ENCODE data around the gene SDHAF2.
"Not testable (repeated sequence)": the region's sequence is repeated elsewhere in the genome, so short reads cannot be mapped to it uniquely, and the experiment has no call there.

SDHAF2 gene

GRCh38 chr11:61477126-61477525 is 47.2 kb downstream of the SDHAF2 start:
- Mint-ChIP-seq H3K9me3 (no peaks in the 10 kb centered on the region), H3K4me3 (no peak overlapping the region), H3K27ac (no peak overlapping the region), H3K27me3 (peaks cover 6% of the 10 kb centered on the region), H3K4me1 (ENCODE audit: low read depth) (peaks cover 8% of the 10 kb centered on the region), H3K36me3 (ENCODE audit: low read depth) (peaks cover 7% of the 10 kb centered on the region)
- DNase-seq = no peak

GRCh38 chr11:61477727-61478148 is 47.8 kb downstream of the SDHAF2 start:
- H3K9me3 Mint-ChIP-seq = no peaks in the 10 kb centered on the region
- no peak overlapping the region for H3K27ac Mint-ChIP-seq
- H3K4me3 Mint-ChIP-seq = no peak overlapping the region
- H3K4me1 Mint-ChIP-seq (ENCODE audit: low read depth) = peaks cover 8% of the 10 kb centered on the region
- H3K36me3 Mint-ChIP-seq (ENCODE audit: low read depth) = peaks cover 3% of the 10 kb centered on the region
- peaks cover 8% of the 10 kb centered on the region for H3K27me3 Mint-ChIP-seq
- peak; percentile 77 for DNase-seq

DNA sequence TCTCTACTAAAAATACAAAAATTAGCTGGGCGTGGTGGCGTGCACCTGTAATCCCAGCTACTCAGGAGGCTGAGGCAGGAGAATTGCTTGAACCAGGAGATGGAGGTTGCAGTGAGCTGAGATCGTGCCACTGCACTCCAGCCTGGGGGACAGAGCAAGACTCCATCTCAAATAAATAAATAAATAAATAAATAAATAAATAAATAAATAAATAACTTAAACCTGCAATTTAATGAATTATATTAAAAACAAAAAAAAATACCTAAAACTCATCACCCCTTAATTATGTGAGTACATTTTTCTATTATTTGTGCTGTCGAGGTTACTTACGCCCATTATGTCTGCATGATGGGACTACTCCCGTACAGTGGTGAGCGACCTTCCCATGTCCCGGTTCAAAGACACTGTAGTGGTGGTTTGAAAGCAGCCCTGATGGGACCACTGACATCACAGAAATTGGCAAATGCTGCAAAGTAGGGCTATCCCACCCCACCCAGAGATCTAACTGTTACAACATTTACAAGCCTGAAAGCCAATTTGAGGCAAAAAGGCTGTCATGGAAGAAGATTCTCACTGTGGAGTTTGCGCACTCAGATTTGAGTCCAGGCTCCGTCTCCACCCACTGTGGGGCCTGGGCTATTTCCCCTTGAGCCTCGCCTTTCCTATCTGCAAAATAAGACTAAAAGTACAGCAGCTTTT is 49.6 kb downstream of the SDHAF2 start:
- not testable (repeated sequence) for H3K4me3 Mint-ChIP-seq

DNA sequence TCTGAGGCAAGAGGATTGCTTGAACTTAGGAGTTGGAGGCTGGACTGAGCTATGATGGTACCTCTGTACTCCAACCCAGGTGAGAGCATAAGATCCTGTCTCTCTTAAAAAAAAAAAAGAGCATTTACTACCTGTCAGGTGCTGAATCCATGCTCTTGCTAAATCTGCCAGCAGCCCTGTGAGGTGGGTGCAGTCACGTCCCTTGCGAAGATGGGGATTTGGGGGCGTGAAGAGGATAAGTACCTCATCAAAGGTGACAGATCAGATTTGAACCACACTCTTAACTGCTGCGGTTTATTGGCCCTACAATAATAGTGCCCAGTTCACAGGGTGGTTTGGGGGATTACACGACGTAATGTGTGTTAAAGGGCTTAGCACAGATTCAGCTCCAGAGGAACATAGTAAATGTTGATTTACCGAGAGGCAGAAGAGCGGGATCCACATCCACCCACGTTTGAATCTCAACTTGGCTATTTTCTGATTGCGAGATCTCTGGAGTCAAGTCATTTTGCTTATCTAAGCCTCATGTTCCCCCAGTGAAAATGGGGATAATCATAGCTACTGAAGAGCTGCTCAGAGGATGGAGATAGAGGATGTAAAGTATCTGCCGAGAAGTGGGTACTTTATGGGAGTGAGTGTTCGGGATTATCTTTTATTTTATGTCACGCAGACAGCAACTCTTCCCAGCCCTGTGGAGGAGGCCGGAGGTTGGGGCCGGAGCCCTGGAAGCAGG is 50.5 kb downstream of the SDHAF2 start:
- Mint-ChIP-seq H3K27me3 (peaks cover 12% of the 10 kb centered on the region), H3K27ac (no peak overlapping the region), H3K36me3 (ENCODE audit: low read depth) (no peaks in the 10 kb centered on the region), H3K4me1 (ENCODE audit: low read depth) (peaks cover 2% of the 10 kb centered on the region), H3K9me3 (no peaks in the 10 kb centered on the region), H3K4me3 (no peak overlapping the region)
- DNase-seq = no peak

More for the DNA sequence above, 49.6 kb downstream of the SDHAF2 start:
- H3K4me1 Mint-ChIP-seq (ENCODE audit: low read depth); H3K27ac Mint-ChIP-seq; DNase-seq; H3K9me3 Mint-ChIP-seq; H3K36me3 Mint-ChIP-seq (ENCODE audit: low read depth): not testable (repeated sequence)
- H3K27me3 Mint-ChIP-seq = peaks cover 12% of the 10 kb centered on the region

DNA sequence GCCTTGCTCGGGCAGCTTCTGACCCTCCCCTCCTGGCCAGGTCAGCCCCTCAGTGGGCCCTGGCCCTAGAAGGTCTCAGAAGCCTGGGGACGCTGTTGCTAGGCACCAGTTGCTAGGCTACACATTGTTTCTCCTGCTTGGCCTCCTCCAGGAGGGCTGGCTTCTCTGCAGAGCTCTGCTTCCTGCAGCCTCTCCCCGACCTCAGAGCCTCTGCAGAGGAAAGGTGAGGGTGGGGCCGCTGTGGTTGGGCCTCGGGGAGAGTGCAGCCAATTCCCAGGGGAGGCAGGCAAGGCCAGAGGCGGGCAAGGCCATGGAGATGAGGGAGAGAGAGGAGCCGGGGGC is 51.0 kb downstream of the SDHAF2 start:
- no peak for DNase-seq
- Mint-ChIP-seq H3K27me3 (peaks cover 12% of the 10 kb centered on the region), H3K27ac (no peak overlapping the region), H3K4me3 (no peak overlapping the region), H3K36me3 (ENCODE audit: low read depth) (no peaks in the 10 kb centered on the region), H3K9me3 (no peaks in the 10 kb centered on the region), H3K4me1 (ENCODE audit: low read depth) (peaks cover 2% of the 10 kb centered on the region)

- no peak overlapping the region for H3K27ac Mint-ChIP-seq
- no peaks in the 10 kb centered on the region for H3K36me3 Mint-ChIP-seq (ENCODE audit: low read depth)
- no peak for DNase-seq
Measured at GRCh38 chr11:61481806-61482205, 51.9 kb downstream of the SDHAF2 start.

DNA sequence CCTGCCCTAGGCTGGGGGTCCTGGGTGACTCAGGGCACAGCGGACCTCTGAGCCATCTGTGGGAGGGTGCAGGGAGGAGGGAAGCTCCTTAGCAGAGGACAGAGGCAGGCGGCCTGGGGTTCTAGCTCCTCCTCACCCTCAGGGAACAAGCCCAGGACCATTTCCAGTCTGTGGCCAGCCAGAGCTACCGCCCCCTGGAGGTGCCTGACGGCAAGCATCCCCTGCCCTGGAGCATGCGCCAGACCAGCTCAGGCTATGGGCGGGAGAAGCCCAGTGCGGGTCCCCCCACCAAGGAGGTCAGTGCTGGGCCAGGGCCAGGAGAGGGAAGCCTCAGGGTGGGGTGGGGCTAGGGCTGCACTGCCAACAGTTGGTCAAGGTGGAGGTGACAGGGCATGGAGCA is 52.6 kb downstream of the SDHAF2 start:
- Mint-ChIP-seq H3K27me3 (peaks cover 12% of the 10 kb centered on the region), H3K36me3 (ENCODE audit: low read depth) (no peaks in the 10 kb centered on the region), H3K9me3 (no peaks in the 10 kb centered on the region), H3K27ac (no peak overlapping the region), H3K4me1 (ENCODE audit: low read depth) (peaks cover 2% of the 10 kb centered on the region), H3K4me3 (no peak overlapping the region)
- peak; percentile 47 for DNase-seq

More at GRCh38 chr11:61481806-61482205, 51.9 kb downstream of the SDHAF2 start:
- H3K9me3 Mint-ChIP-seq = no peaks in the 10 kb centered on the region
- peaks cover 12% of the 10 kb centered on the region for H3K27me3 Mint-ChIP-seq
- peaks cover 2% of the 10 kb centered on the region for H3K4me1 Mint-ChIP-seq (ENCODE audit: low read depth)
- H3K4me3 Mint-ChIP-seq = no peak overlapping the region

DNA sequence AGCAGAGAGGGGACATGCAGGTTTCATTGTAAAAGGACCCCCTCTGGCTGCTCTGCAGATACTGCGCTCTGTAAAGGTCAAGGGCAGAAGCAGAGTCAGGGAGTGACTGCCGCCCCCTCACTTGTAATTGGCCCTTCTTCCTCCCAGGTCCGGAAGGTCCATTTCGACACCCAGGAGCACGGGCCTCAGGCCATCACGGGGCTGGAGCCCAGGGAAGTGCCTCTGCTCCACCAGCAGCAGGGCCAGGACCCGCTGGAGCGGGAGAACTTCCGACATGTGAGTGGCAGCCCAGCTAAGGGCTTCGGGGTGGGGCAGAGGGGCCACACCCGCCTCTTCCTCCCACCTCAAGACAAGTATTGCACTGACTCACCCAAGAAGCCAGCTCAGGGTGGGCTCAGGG is 54.6 kb downstream of the SDHAF2 start:
- no peaks in the 10 kb centered on the region for H3K4me1 Mint-ChIP-seq (ENCODE audit: low read depth)
- no peaks in the 10 kb centered on the region for H3K9me3 Mint-ChIP-seq
- H3K27me3 Mint-ChIP-seq = peaks cover 12% of the 10 kb centered on the region
- no peak for DNase-seq
- no peak overlapping the region for H3K4me3 Mint-ChIP-seq
- H3K36me3 Mint-ChIP-seq (ENCODE audit: low read depth) = no peaks in the 10 kb centered on the region
- H3K27ac Mint-ChIP-seq = no peak overlapping the region

- no peak overlapping the region for H3K4me3 Mint-ChIP-seq
- H3K36me3 Mint-ChIP-seq (ENCODE audit: low read depth) = no peaks in the 10 kb centered on the region
- no peaks in the 10 kb centered on the region for H3K9me3 Mint-ChIP-seq
- no peaks in the 10 kb centered on the region for H3K4me1 Mint-ChIP-seq (ENCODE audit: low read depth)
- H3K27me3 Mint-ChIP-seq = peaks cover 12% of the 10 kb centered on the region
- DNase-seq = no peak
- no peak overlapping the region for H3K27ac Mint-ChIP-seq
Measured at GRCh38 chr11:61485080-61485479, 55.2 kb downstream of the SDHAF2 start.

DNA sequence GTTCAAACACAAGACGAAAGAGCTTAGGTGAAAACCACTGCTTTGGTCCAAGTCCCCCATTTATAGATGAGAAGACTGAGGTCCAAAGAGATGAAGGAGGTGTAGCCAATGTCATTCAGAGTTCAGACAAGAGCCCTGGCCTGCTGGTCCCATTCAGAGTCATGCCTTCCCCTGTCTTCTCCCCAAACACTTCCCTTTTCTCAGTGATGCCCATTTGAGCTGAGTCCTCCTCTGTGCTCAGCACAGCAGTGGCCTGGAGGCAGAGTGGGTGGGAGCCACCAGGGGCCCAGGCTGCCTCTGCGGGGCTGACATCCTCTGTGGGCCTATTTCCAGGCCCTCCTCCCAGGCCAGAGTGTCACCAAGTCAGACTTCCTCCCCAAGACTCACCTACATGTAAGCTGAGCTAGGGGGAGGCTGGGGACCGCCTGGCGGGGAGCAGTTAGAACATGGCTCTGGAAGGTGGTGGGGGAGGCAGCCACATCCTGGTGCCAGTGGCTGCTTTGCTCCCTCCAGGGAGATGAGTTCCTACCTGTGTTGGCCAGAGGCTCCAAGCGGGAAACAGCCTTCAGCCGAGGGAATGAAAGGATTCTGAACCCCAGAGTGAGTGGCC is 56.2 kb downstream of the SDHAF2 start:
- Mint-ChIP-seq H3K9me3 (no peaks in the 10 kb centered on the region), H3K36me3 (ENCODE audit: low read depth) (no peaks in the 10 kb centered on the region), H3K27me3 (peaks cover 12% of the 10 kb centered on the region), H3K4me3 (no peak overlapping the region), H3K4me1 (ENCODE audit: low read depth) (no peaks in the 10 kb centered on the region), H3K27ac (no peak overlapping the region)
- DNase-seq = no peak

GRCh38 chr11:61486779-61487178 is 56.9 kb downstream of the SDHAF2 start:
- Mint-ChIP-seq H3K9me3 (no peaks in the 10 kb centered on the region), H3K36me3 (ENCODE audit: low read depth) (no peaks in the 10 kb centered on the region), H3K4me3 (no peak overlapping the region), H3K27ac (no peak overlapping the region), H3K4me1 (ENCODE audit: low read depth) (no peaks in the 10 kb centered on the region), H3K27me3 (peaks cover 10% of the 10 kb centered on the region)
- no peak for DNase-seq

DNA sequence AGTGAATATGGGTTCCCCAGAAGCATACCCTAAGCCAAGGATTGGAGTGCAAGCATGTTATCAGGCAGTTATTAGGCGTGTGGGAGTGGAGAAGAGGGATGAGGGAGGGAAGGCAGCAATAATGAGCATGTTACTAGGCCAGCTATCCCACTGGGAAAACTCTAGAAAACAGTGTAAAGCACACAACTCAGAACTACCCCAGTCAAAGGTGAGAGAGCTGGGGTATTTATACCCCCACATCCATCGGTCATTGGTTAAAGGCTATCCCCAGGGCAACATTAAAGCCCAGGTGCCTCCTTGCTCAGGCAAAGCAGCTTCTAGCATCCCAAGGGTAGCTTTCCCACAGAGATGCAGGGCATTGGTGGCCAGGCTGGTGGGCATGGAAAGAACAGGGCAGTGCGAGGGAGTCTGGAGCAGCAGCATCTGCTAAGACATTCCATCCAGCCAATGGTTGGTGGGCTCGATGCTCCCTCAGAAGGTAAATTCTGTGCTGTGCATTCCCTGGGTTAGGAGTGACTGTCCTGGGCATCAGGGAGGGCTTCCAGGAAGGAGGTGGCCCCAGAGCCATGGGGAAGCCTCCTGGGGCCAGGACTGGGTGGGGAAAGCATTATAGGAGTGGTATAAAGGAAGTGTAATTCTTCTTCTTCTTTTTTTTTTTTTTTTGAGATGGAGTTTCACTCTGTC is 57.6 kb downstream of the SDHAF2 start:
- H3K4me3 Mint-ChIP-seq = no peak overlapping the region
- H3K27ac Mint-ChIP-seq = no peak overlapping the region
- peaks cover 4% of the 10 kb centered on the region for H3K27me3 Mint-ChIP-seq
- H3K36me3 Mint-ChIP-seq (ENCODE audit: low read depth) = no peaks in the 10 kb centered on the region
- no peak for DNase-seq
- no peaks in the 10 kb centered on the region for H3K4me1 Mint-ChIP-seq (ENCODE audit: low read depth)
- no peaks in the 10 kb centered on the region for H3K9me3 Mint-ChIP-seq

DNA sequence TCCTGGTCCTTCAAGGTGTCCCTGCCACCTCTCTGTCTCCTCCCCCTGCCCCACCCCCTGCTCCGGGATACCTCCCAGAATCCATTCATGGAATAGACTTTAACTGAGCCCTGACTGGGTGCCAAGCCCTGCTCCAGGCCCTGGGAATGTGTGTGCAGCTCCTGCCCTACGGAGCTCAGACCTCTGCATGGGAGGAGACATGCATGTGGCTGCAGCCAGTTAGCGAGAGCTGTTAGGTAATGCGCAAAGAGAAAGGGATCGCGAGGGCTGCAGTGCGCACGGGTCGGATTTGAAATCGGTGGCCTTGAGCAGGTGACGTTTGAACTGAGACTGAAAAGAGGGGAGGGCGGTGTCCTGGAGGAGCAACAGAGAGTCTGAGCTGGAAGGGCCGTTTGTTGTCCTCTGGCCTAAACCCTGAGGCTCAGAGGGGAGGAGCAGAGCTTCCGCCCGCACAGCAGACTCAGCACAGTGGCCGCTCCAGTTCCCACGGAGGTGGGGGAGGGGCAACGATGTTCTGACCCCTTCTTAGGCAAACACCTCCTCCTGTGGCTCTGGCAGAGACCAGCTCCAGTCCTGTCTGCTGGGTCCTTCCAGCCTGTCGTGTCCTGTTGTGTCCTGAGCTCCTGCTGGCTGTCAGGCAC is 58.8 kb downstream of the SDHAF2 start:
- H3K27me3 Mint-ChIP-seq = no peaks in the 10 kb centered on the region
- no peaks in the 10 kb centered on the region for H3K9me3 Mint-ChIP-seq
- no peaks in the 10 kb centered on the region for H3K4me1 Mint-ChIP-seq (ENCODE audit: low read depth)
- no peak overlapping the region for H3K4me3 Mint-ChIP-seq
- H3K27ac Mint-ChIP-seq = no peak overlapping the region
- no peak for DNase-seq
- no peaks in the 10 kb centered on the region for H3K36me3 Mint-ChIP-seq (ENCODE audit: low read depth)
